H1 (cell line): ENCODE results near the gene KCND3. TPM values are rescaled to one million over a fixed set of nuclear protein-coding genes. Genes with fewer than 3 reads are reported as not detected.

Experiments used
- CTBP2 ChIP-seq: IDR thresholded peaks from 2 replicates; pipeline ENCODE4 v1.7.0; 2011; ENCODE audit warnings: borderline replicate concordance, mild to moderate bottlenecking, moderate library complexity, mixed read lengths, low read length; ENCODE audit not compliant: insufficient read depth, insufficient read length
- polyA plus RNA-seq, 7 experiments: library from polyadenylated mRNA; depleted of rRNA in 3 of 7; stranded (reverse) in 5 of 7; unstranded in 2 of 7; fragments of >200 nt in 5 of 7; fragments of 200-250 nt in 2 of 7; gene quantifications; 1 replicate in 5 of 7; 2 replicates in 1 of 7; 4 replicates in 1 of 7; pipeline versions ENCODE4 v1.2.1 to v1.2.3, GENCODE V29; 2011 to 2013; ENCODE audit warnings: missing spikeins in 2 of 7, mixed read lengths in 2 of 7
- total RNA-seq: library from RNA; stranded (reverse); fragmentation: NEBNext Ultra II Directional; extraction: Animal tissue kit (Norgen Biotek cat#: 25700); gene quantifications from 2 replicates; pipeline ENCODE4 v1.2.1, GENCODE V29; 2021

Gene KCND3
- total and polyA plus RNA-seq, 2 of the 8 experiments (the other 6 are each of a cell fraction or from before 2014, with no cell fraction given): 0.14 to 0.48 TPM

DNA sequence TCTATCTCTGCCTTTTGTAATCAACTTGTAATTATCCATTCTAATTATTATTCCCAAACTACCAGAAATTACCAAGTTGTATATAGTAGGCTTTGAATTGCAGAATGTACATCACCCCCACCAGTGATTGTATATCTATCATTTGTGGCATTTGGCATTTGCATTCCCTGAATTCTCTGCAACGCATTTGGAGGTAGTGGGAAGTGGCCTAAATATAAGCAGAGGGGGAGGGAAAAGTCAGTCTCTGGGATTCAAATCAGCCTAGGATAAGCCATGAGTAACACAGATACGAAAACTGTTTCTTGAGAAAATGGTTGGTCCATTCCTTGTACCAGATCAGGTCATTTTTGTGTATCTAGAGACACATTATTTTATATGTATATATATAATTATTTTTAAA lies 213.1 kb downstream of the KCND3 start (continued):
- no peak for TF ChIP-seq CTBP2
